ENCODE data around the gene CLEC19A.

GRCh38 chr16:19344980-19345379 lies 59.4 kb downstream of the CLEC19A start:
- TF ChIP-seq CTCF (IDR thresholded peaks at IDR 0.05; ENCODE audit: extremely low read depth in 1 of 2, insufficient read depth in 1 of 2, low read depth in 1 of 2, low read length in 2 of 2): no peak
- no peak for TF ChIP-seq POLR2A (IDR thresholded peaks at IDR 0.05; ENCODE audit: low read depth, low read length)
- TF ChIP-seq MAX (IDR thresholded peaks at IDR 0.05; ENCODE audit: insufficient read depth, insufficient read length): no peak
- no peak for TF ChIP-seq POLR2AphosphoS5 (IDR thresholded peaks at IDR 0.05; ENCODE audit: insufficient read depth, low read depth, low read length)
- TF ChIP-seq MYC (IDR thresholded peaks at IDR 0.05; ENCODE audit: low read depth, low read length): no peak
- TF ChIP-seq EZH2 (IDR thresholded peaks at IDR 0.05; ENCODE audit: borderline replicate concordance, low read depth, low read length, severe bottlenecking): no peak
- TF ChIP-seq FOS (IDR thresholded peaks at IDR 0.05; ENCODE audit: borderline replicate concordance, insufficient read depth, low read length): no peak
- TF ChIP-seq JUN (IDR thresholded peaks at IDR 0.05; ENCODE audit: borderline replicate concordance, insufficient read depth, insufficient read length, low read depth): no peak

All from endothelial cell of umbilical vein (primary cell).